ENCODE results near the gene DEDD2.

GRCh38 chr19:42188665-42189064 lies 28.8 kb downstream of the DEDD2 start:
- TF ChIP-seq CTCF (IDR thresholded peaks at IDR 0.05), result no peak
- TF ChIP-seq POLR2A (IDR thresholded peaks at IDR 0.05), result no peak
